ENCODE data around the gene TNNI3K. TPM values are rescaled to one million over a fixed set of nuclear protein-coding genes. Genes with fewer than 3 reads are reported as not detected.

Gene TNNI3K
- total and polyA plus RNA-seq, 2 of the 8 experiments (the other 6 are each of a cell fraction or from before 2014, with no cell fraction given): 0.41 to 0.48 TPM

GRCh38 chr1:74453277-74453676 is 218.1 kb downstream of the TNNI3K start:
- CTCF ChIA-PET (ENCODE audit: partially characterized antibody): no interaction called here
- TF ChIP-seq BRCA1 (IDR thresholded peaks at IDR 0.05; ENCODE audit: low read depth, low read length) (no peak), GTF2F1 (IDR thresholded peaks at IDR 0.05; ENCODE audit: borderline replicate concordance, low read depth, low read length) (no peak), MAX (IDR thresholded peaks at IDR 0.05) (no peak), NANOG (IDR thresholded peaks at IDR 0.05; ENCODE audit: insufficient read depth, low read depth, low read length, poor library complexity, severe bottlenecking) (no peak), HDAC6 (IDR thresholded peaks at IDR 0.05; ENCODE audit: low read depth, low read length) (no peak), SP1 (IDR thresholded peaks at IDR 0.05; ENCODE audit: low read depth, low read length) (no peak), SUZ12 (IDR thresholded peaks at IDR 0.05; ENCODE audit: low read length) (no peak), PHF8 (conservative IDR thresholded peaks at IDR 0.05; ENCODE audit: low read depth, low read length) (no peak), SRF (IDR thresholded peaks at IDR 0.05; ENCODE audit: low read depth, low read length) (no peak), KDM4A (IDR thresholded peaks at IDR 0.05; ENCODE audit: low read depth, low read length, severe bottlenecking) (no peak), RAD21 (IDR thresholded peaks at IDR 0.05 in 1 of 2, conservative IDR thresholded peaks at IDR 0.05 in 1 of 2; ENCODE audit: low read depth in 2 of 2, low read length in 2 of 2) (no peak), YY1 (IDR thresholded peaks at IDR 0.05; ENCODE audit: low read depth, low read length) (no peak), KDM5A (IDR thresholded peaks at IDR 0.05; ENCODE audit: low read length) (no peak)
- TF ChIP-seq, protein P1, sequence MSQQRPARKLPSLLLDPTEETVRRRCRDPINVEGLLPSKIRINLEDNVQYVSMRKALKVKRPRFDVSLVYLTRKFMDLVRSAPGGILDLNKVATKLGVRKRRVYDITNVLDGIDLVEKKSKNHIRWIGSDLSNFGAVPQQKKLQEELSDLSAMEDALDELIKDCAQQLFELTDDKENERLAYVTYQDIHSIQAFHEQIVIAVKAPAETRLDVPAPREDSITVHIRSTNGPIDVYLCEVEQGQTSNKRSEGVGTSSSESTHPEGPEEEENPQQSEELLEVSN (IDR thresholded peaks at IDR 0.05): no peak

More at GRCh38 chr1:74453277-74453676, 218.1 kb downstream of the TNNI3K start:
- no peaks in the 10 kb centered on the region for H3K4me1 ChIP-seq (replicated peaks in 1 of 4; ENCODE audit: control insufficient read depth in 3 of 4, insufficient read depth in 4 of 4, low read length in 3 of 4)
- H2BK20ac ChIP-seq (ENCODE audit: low read length): no peak overlapping the region
- 0 out of 4 replicates have a peak, but pooled peaks cover 0 to 4% of the 10 kb centered on the region in 2 experiments for H3K9me3 ChIP-seq (ENCODE audit: insufficient read depth in 2 of 2, low read depth in 1 of 2, low read length in 1 of 2)
- H4K20me1 ChIP-seq (replicated peaks in 1 of 2; ENCODE audit: control insufficient read depth in 1 of 2, insufficient read depth in 2 of 2, low read length in 2 of 2): no peaks in the 10 kb centered on the region
- H4K91ac ChIP-seq (replicated peaks; ENCODE audit: insufficient read length, low read length): no peak overlapping the region
- H3K14ac ChIP-seq (ENCODE audit: insufficient read length): no peak overlapping the region
- H4K5ac ChIP-seq (ENCODE audit: insufficient read length, low read depth, low read length): no peak overlapping the region
- H2BK5ac ChIP-seq (ENCODE audit: low read depth, low read length): no peak overlapping the region
- H3K4me2 ChIP-seq (ENCODE audit: insufficient read depth in 1 of 2, low read depth in 2 of 2, low read length in 2 of 2): no peak overlapping the region
- H3K56ac ChIP-seq (replicated peaks; ENCODE audit: insufficient read length, low read depth, low read length): no peak overlapping the region
- H2BK12ac ChIP-seq (ENCODE audit: low read depth, low read length): no peak overlapping the region
- H3K4ac ChIP-seq (replicated peaks; ENCODE audit: insufficient read length, low read depth, low read length): no peak overlapping the region
- DNase-seq (ENCODE audit: low read depth in 1 of 2, low spot score in 2 of 2) (no peak), FAIRE-seq (no peak)
- H2BK15ac ChIP-seq (ENCODE audit: low read length): no peak overlapping the region
- H3K36me3 ChIP-seq (ENCODE audit: control insufficient read depth in 2 of 4, insufficient read depth in 4 of 4, low read length in 3 of 4): no peaks in the 10 kb centered on the region
- no peak overlapping the region for H3K23ac ChIP-seq (ENCODE audit: insufficient read length)
- H3K9ac ChIP-seq (replicated peaks in 1 of 4; ENCODE audit: extremely low read depth in 1 of 4, low read depth in 3 of 4, low read length in 3 of 4): no peak overlapping the region
- no peaks in the 10 kb centered on the region for H3K23me2 ChIP-seq (ENCODE audit: low read depth, low read length)
- H3K4me3 ChIP-seq (ENCODE audit: extremely low read depth in 1 of 4, insufficient read depth in 2 of 4, low read depth in 3 of 4, low read length in 4 of 4): no peak overlapping the region
- H3K79me2 ChIP-seq (ENCODE audit: control insufficient read depth in 1 of 2, insufficient read depth in 2 of 2, low read length in 2 of 2): no peaks in the 10 kb centered on the region
- H2AK5ac ChIP-seq (ENCODE audit: low read depth, low read length): no peak overlapping the region
- no peak overlapping the region for H3K18ac ChIP-seq (ENCODE audit: extremely low read depth, low read length)
- no peak overlapping the region for H2AFZ ChIP-seq (ENCODE audit: low read length)
- 96% methylated on average over 2 of the region's 2 CpGs; no CpG with 5 or more reads in 1 of the 2 experiments for WGBS, 2 experiments (ENCODE audit: extremely low coverage in 1 of 2, insufficient coverage in 1 of 2, insufficient read length in 1 of 2, insufficient replicate concordance in 2 of 2, low coverage in 1 of 2, low lambda C conversion rate in 2 of 2, missing lambda C conversion rate in 1 of 2)
- H3K79me1 ChIP-seq (ENCODE audit: low read depth, low read length): no peaks in the 10 kb centered on the region
- POLR2A ChIA-PET (ENCODE audit: partially characterized antibody): no interaction called here
- no peaks in the 10 kb centered on the region for H3K27me3 ChIP-seq (replicated peaks in 1 of 4; ENCODE audit: control insufficient read depth in 3 of 4, extremely low read depth in 1 of 4, insufficient read depth in 3 of 4, low read length in 3 of 4)
- no peak overlapping the region for H4K8ac ChIP-seq (ENCODE audit: extremely low read depth, insufficient read depth, low read length)
- no peak overlapping the region for H2BK120ac ChIP-seq (replicated peaks; ENCODE audit: low read depth, low read length)
- no peak overlapping the region for H3K27ac ChIP-seq (ENCODE audit: low read depth, low read length)

Data from H1 (cell line).